GM19023 (cell line): ENCODE results near the gene HCFC2.

ENCODE experiments used
- ATAC-seq: cut with Tn5 transposase; IDR thresholded peaks from one replicate; pipeline ENCODE4 v1.9.1; 2021; ENCODE audit warnings: mild to moderate bottlenecking, moderate library complexity; ENCODE audit not compliant: unreplicated experiment

Gene HCFC2

DNA sequence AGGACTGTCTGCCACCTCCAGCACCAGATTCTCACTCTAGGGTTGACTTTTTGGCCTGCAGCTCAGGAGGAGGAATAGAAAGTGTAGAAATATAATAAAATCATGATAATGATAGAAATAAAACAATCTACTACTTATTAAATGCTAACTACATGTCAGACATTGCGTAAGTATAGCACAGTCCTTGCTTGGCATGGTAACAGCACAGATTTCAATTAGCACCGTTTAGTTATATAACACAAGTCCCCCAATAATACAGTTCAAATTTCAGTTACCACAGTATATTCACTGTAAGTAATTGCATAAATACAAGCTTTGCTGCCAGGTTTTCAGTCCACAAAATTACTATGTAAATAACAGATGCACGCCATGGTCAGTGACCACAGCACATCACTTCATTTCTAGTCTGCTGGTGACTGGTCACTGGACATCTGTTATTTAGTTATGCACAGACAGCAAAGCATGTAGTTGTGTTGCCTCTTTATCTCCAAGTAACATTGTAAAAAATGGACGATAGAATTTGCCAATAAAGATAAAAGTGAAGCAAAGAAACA, 7.8 kb upstream of the HCFC2 start:
- no peak for ATAC-seq

GRCh38 chr12:104057771-104058197, 6.5 kb upstream of the HCFC2 start:
- ATAC-seq: no peak

- no peak for ATAC-seq
Measured at GRCh38 chr12:104058802-104059201, 5.5 kb upstream of the HCFC2 start.

GRCh38 chr12:104059963-104060362, 4.4 kb upstream of the HCFC2 start:
- no peak for ATAC-seq

GRCh38 chr12:104060791-104061190, 3.5 kb upstream of the HCFC2 start:
- no peak for ATAC-seq

- peak; percentile 27 for ATAC-seq
Measured at GRCh38 chr12:104063712-104064030, 660 bp upstream of the HCFC2 start.

GRCh38 chr12:104064842-104065427, 604 bp downstream of the HCFC2 start:
- ATAC-seq: peak; percentile 4

GRCh38 chr12:104072099-104072498, 7.8 kb downstream of the HCFC2 start:
- ATAC-seq: no peak

DNA sequence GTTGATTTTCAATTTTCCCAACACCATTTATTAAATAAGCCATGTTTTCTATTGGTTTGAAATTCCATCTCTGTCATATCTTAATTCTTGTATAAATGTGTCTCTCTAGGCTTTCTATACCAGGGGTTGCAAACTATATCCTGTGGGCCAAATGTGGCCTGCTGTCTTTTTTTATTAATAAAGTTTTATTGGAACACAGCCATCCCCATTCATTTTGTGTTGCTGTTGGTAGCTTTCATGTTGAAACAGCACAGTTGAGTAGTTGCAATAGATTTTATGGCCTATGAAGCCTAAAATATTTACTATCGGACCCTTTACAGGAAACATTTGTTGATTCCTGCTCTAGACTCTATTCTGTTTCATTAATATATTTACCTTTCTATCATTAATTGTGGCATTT, 9.4 kb downstream of the HCFC2 start:
- ATAC-seq: no peak

DNA sequence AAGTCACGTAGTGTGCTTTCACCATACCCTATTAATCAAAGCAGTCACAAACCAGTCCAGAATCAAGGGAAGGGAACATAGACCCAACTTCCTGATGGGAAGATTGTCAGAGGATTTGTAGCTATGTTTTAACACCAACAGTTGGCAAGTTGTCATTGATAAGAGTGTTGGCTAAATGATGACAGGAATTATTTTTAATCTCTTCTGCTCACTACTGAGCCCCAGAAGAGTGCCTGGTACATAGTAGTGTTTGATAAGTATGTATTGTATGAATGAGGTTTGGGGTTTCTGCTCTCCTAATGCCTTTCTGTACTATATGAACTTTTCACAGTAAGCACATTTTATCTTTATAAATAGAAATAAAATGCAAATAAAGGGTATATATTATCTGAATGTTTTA, 14.7 kb downstream of the HCFC2 start:
- no peak for ATAC-seq

DNA sequence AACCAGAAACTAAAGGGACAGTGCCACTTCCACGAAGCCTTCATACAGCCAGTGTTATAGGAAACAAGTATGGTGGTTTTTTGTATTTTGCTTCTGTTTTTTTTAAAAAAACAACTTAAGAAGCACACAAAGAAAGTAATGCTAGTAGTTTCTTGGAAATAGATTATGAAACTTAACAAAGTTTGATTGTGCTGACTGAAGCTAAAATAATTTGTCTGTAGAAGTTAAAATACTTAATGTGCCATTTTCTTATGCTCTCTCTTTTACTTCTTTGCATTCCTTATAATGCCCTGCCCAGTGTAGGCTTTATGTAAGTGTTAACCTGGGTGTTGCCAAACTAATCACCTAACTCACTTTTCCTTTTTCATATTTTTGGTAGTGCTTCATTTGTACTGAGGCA, 16.4 kb downstream of the HCFC2 start:
- ATAC-seq: no peak

- peak; percentile 76 for ATAC-seq
Measured at GRCh38 chr12:104083769-104084475, 19.6 kb downstream of the HCFC2 start.

- ATAC-seq: no peak
Measured at GRCh38 chr12:104090685-104091084, 26.4 kb downstream of the HCFC2 start.

DNA sequence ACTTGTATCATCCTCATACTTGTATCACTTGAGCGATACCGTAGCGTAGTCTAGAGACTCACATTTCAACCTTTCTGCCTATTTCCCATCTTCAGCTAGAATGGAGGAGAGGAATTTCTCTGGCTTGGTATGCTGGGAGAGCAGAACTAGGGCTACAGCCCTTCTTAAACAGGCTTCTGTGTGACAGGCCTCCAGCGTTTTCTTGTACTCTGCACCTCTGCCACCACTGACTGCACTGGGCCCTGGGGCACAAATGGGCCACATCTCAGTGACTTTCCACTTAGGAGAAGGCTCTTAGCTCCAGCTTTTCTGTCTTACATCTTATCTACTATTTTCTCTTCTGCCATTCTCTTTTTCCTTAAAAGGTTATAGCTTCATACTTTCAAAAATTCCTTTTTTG, 26.8 kb downstream of the HCFC2 start:
- ATAC-seq: no peak

- no peak for ATAC-seq
Measured at GRCh38 chr12:104094284-104094683, 30.0 kb downstream of the HCFC2 start.

GRCh38 chr12:104095289-104095688, 31.0 kb downstream of the HCFC2 start:
- ATAC-seq: no peak

DNA sequence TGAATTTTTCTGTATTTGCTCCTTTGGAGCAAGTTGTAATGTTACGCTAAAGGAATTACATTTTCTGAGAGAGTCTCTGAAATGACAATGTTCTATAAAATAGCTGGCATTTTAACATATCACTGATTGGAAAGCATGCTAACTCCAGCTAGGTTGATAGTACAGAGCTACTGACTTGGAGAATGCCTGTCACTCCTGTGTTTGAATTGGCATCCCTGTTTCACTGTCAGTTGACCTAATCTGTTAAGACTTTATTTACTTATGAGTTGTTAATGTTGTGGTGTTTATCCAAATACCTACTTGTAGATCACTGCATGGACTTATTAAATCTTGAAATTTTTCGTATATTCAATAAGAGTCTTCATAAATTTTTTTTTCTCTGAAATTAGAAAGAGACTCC, 33.6 kb downstream of the HCFC2 start:
- ATAC-seq: no peak

GRCh38 chr12:104105461-104105860, 41.1 kb downstream of the HCFC2 start:
- ATAC-seq: no peak

DNA sequence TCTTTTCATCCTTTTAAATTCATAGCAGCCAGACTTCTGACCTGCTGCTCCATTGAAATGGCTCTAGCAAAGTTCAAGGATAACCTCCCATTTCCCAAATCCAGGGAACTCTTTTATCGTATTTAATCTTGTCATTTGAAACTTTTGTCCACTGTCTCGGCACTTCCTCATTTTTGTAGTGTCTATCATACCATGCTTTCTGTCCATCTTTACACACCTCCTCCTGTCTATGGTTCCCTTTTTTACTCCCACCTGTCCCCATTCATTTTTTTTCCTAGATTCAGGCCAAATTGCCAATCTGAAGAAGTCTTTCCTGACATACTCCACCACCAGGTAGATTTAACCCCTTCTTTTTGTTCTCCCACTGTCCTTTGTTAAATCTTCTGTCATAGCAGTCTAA, 42.6 kb downstream of the HCFC2 start:
- no peak for ATAC-seq

GRCh38 chr12:104108755-104109445, 44.6 kb downstream of the HCFC2 start:
- no peak for ATAC-seq

DNA sequence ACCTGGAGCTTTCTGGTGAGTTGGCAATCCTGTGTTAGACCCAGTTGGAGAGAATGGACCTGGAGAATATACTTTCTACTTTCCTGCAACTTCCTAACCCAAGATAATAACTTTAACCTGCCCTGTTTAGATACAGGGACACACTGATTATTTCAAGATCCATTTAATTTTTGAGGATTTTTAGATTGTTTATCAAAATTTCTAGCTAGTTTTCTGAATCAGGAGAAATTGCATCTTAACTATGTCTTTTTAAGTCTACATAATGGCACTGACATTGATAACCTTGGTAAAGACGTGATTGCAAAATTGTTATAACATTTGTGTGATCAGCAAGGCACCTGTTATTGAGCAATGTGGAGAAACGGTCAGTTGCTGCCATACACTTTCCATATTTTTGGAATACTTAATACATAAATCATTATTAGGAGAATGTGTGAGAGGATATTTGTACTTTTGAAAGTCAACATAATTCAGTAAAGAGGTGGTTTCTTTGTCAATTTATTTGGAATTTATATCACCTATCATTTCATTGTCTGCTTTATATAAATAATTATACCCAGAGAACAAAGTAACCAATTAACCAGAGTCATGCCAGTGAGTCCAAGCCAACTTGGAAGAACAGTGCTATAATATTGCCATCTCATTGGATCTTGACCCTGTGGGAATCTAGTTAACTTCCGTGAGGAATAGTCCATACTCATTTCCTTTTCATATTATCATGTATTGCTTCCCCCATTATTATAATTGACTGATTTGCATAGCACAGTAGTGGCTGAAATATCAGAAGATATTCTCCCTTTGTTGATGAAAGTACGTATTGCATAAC, 45.3 kb downstream of the HCFC2 start:
- ATAC-seq: no peak
